Activated CD8-positive, alpha-beta memory T cell treated with anti-CD3 and anti-CD28 coated beads, Interleukin-2, amount 10 ng/mL, durations not matched to agents 7 days and 5 days (primary cell): ENCODE data around the gene RPP25L. TPM values are rescaled to one million over a fixed set of nuclear protein-coding genes. Genes with fewer than 3 reads are reported as not detected.

ENCODE experiments used
- ATAC-seq: fragments of 150-1000 bp; cut with Tn5 transposase; one replicate; pipeline ENCODE4 v1.10.0; 2021; ENCODE audit warnings: moderate library complexity
- CTCF ChIA-PET: fragments of 350-600 bp; sonication (Branson Sonifier 250); formaldehyde crosslinking; loops from one replicate; lab custom pipeline; 2021; ENCODE audit warnings: antibody characterized with exemption; lab: Charles Lee
- DNase-seq: peaks from one replicate; pipeline ENCODE4 v3.0.0-alpha.2; 2020
- H3K27ac Mint-ChIP-seq: one replicate; pipeline ENCODE4 v1.8.0; 2021; ENCODE audit warnings: mild to moderate bottlenecking, mixed read lengths
- H3K27me3 Mint-ChIP-seq: one replicate; pipeline ENCODE4 v1.8.0; 2021; ENCODE audit warnings: mixed read lengths
- H3K36me3 Mint-ChIP-seq: one replicate; pipeline ENCODE4 v1.8.0; 2021; ENCODE audit warnings: mild to moderate bottlenecking, mixed read lengths
- H3K4me1 Mint-ChIP-seq: one replicate; pipeline ENCODE4 v1.8.0; 2021; ENCODE audit warnings: mixed read lengths
- H3K4me3 Mint-ChIP-seq: one replicate; pipeline ENCODE4 v1.8.0; 2021; ENCODE audit warnings: mild to moderate bottlenecking, moderate library complexity, mixed read lengths
- H3K9me3 Mint-ChIP-seq: one replicate; pipeline ENCODE4 v1.8.0; 2022; ENCODE audit warnings: low read depth, mixed read lengths
- total RNA-seq, 2 experiments: library from RNA; stranded (reverse); gene quantifications; one replicate each; pipeline ENCODE4 v1.2.3, GENCODE V29; 2021

Gene RPP25L
- 10 to 100 TPM; 27.2 to 27.8 TPM for total RNA-seq

GRCh38 chr9:34611811-34612787, at the start of gene RPP25L:
Gene RPP25L, minus strand, starts transcription at chr9:34612097. Its CDS starts 801 bp downstream, at chr9:34611296.
- peak; percentile 87 for DNase-seq
- peak within 1 kb of the TSS; percentile 82 for H3K4me3 Mint-ChIP-seq
- peak; percentile 96 for ATAC-seq
- H3K27me3 Mint-ChIP-seq = no peaks in the 10 kb centered on the region
- H3K27ac Mint-ChIP-seq = peak within 1 kb of the TSS; percentile 88
- H3K9me3 Mint-ChIP-seq = no peaks in the 10 kb centered on the region
- CTCF ChIA-PET = interaction anchor here (0.6 to 16.1 kb wide), 15 partner anchors 8 to 234 kb away, joined by 3 to 293 read pairs (median 5); partner anchors contain the start of genes ARID3C, DCTN3, GALT and SIGMAR1
- peaks cover 23% of the 10 kb centered on the region for H3K4me1 Mint-ChIP-seq
- peaks cover 11% of the 10 kb centered on the region for H3K36me3 Mint-ChIP-seq

GRCh38 chr9:34659592-34660253, 47.8 kb upstream of the RPP25L start:
- no peaks in the 10 kb centered on the region for H3K27me3 Mint-ChIP-seq
- CTCF ChIA-PET = interaction anchor here (10.8 kb wide), 1 partner anchor 11 kb away, joined by 124 read pairs; the partner anchor contains the start of genes GALT and IL11RA
- no peak for ATAC-seq
- no peak overlapping the region for H3K27ac Mint-ChIP-seq
- H3K4me1 Mint-ChIP-seq = peaks cover 23% of the 10 kb centered on the region
- no peaks in the 10 kb centered on the region for H3K9me3 Mint-ChIP-seq
- no peak for DNase-seq
- no peaks in the 10 kb centered on the region for H3K36me3 Mint-ChIP-seq
- no peak overlapping the region for H3K4me3 Mint-ChIP-seq

GRCh38 chr9:34658461-34658860, 46.6 kb upstream of the RPP25L start:
- no peak for ATAC-seq

GRCh38 chr9:34656992-34657391, 45.1 kb upstream of the RPP25L start:
- Mint-ChIP-seq H3K27me3 (no peaks in the 10 kb centered on the region), H3K4me1 (peaks cover 10% of the 10 kb centered on the region), H3K4me3 (no peak overlapping the region), H3K9me3 (no peaks in the 10 kb centered on the region), H3K27ac (no peak overlapping the region), H3K36me3 (no peaks in the 10 kb centered on the region)
- ATAC-seq (no peak), DNase-seq (no peak)
- CTCF ChIA-PET = interaction anchor here (1.1 to 10.8 kb wide), 3 partner anchors 8 to 23 kb away, joined by 3 to 124 read pairs (median 4); partner anchors contain the start of genes GALT and IL11RA

More at GRCh38 chr9:34658461-34658860, 46.6 kb upstream of the RPP25L start:
- CTCF ChIA-PET = interaction anchor here (10.8 kb wide), 1 partner anchor 10 kb away, joined by 124 read pairs; the partner anchor contains the start of genes GALT and IL11RA
- DNase-seq = no peak
- H3K9me3 Mint-ChIP-seq = no peaks in the 10 kb centered on the region
- no peaks in the 10 kb centered on the region for H3K36me3 Mint-ChIP-seq
- H3K27me3 Mint-ChIP-seq = no peaks in the 10 kb centered on the region
- no peak overlapping the region for H3K27ac Mint-ChIP-seq
- no peak overlapping the region for H3K4me3 Mint-ChIP-seq
- H3K4me1 Mint-ChIP-seq = peaks cover 10% of the 10 kb centered on the region

- CTCF ChIA-PET = interaction anchor here (10.8 kb wide), 1 partner anchor 7 kb away, joined by 124 read pairs; the partner anchor contains the start of genes GALT and IL11RA
- DNase-seq = no peak
- Mint-ChIP-seq H3K9me3 (no peaks in the 10 kb centered on the region), H3K4me3 (no peak overlapping the region), H3K27ac (no peak overlapping the region), H3K4me1 (peaks cover 10% of the 10 kb centered on the region), H3K36me3 (no peaks in the 10 kb centered on the region), H3K27me3 (no peaks in the 10 kb centered on the region)
- ATAC-seq = no peak
These were observed 43.5 kb upstream of the RPP25L start for GRCh38 chr9:34655394-34655793.

- CTCF ChIA-PET = no interaction called here
- ATAC-seq = no peak
- no peak for DNase-seq
- H3K36me3 Mint-ChIP-seq = peaks cover 4% of the 10 kb centered on the region
- no peak overlapping the region for H3K4me3 Mint-ChIP-seq
- H3K27me3 Mint-ChIP-seq = no peaks in the 10 kb centered on the region
- H3K9me3 Mint-ChIP-seq = no peaks in the 10 kb centered on the region
- H3K4me1 Mint-ChIP-seq = peaks cover 10% of the 10 kb centered on the region
- H3K27ac Mint-ChIP-seq = no peak overlapping the region
These were observed 42.6 kb upstream of the RPP25L start for GRCh38 chr9:34654323-34655051.

- CTCF ChIA-PET = interaction anchor here (1.2 to 10.7 kb wide), 2 partner anchors 7 to 9 kb away, joined by 3 to 124 read pairs; partner anchors contain the start of gene CCL27
- Mint-ChIP-seq H3K4me3 (no peak overlapping the region), H3K9me3 (no peaks in the 10 kb centered on the region), H3K27me3 (no peaks in the 10 kb centered on the region), H3K4me1 (peaks cover 13% of the 10 kb centered on the region), H3K36me3 (peaks cover 11% of the 10 kb centered on the region), H3K27ac (no peak overlapping the region)
- ATAC-seq (no peak), DNase-seq (no peak)
These were observed 41.5 kb upstream of the RPP25L start for GRCh38 chr9:34653151-34654072.

GRCh38 chr9:34652602-34653000, 40.7 kb upstream of the RPP25L start:
- Mint-ChIP-seq H3K9me3 (no peaks in the 10 kb centered on the region), H3K4me3 (no peak overlapping the region), H3K27me3 (no peaks in the 10 kb centered on the region), H3K36me3 (peaks cover 16% of the 10 kb centered on the region), H3K27ac (no peak overlapping the region), H3K4me1 (peaks cover 21% of the 10 kb centered on the region)
- no peak for ATAC-seq
- CTCF ChIA-PET = interaction anchor here (1.2 to 10.7 kb wide), 2 partner anchors 8 kb away, joined by 3 to 124 read pairs; partner anchors contain the start of gene CCL27
- no peak for DNase-seq

- Mint-ChIP-seq H3K9me3 (no peaks in the 10 kb centered on the region), H3K4me1 (peaks cover 25% of the 10 kb centered on the region), H3K27me3 (no peaks in the 10 kb centered on the region), H3K36me3 (peaks cover 17% of the 10 kb centered on the region), H3K4me3 (no peak within 1 kb of the TSS), H3K27ac (no peak within 1 kb of the TSS)
- ATAC-seq (peak; percentile 35), DNase-seq (peak; percentile 62)
- CTCF ChIA-PET = interaction anchor here (0.6 to 10.7 kb wide), 4 partner anchors 8 to 475 kb away, joined by 3 to 124 read pairs (median 3); partner anchors contain the start of gene CCL27
These were observed 40.1 kb upstream of the RPP25L start, which contains the start of gene IL11RA for GRCh38 chr9:34651876-34652601. Gene IL11RA, plus strand, starts transcription at chr9:34652185. Its CDS starts 3,033 bp downstream, at chr9:34655218.

- ATAC-seq (no peak), DNase-seq (no peak)
- Mint-ChIP-seq H3K36me3 (peaks cover 17% of the 10 kb centered on the region), H3K9me3 (no peaks in the 10 kb centered on the region), H3K4me3 (no peak overlapping the region), H3K27ac (no peak overlapping the region), H3K27me3 (no peaks in the 10 kb centered on the region), H3K4me1 (peaks cover 26% of the 10 kb centered on the region)
- CTCF ChIA-PET = interaction anchor here (0.6 to 10.7 kb wide), 2 partner anchors 9 to 476 kb away, joined by 3 to 124 read pairs; partner anchors contain the start of gene CCL27
These were observed 39.4 kb upstream of the RPP25L start for GRCh38 chr9:34651321-34651720.

GRCh38 chr9:34650816-34651215, 38.9 kb upstream of the RPP25L start:
- no peak for DNase-seq
- no peaks in the 10 kb centered on the region for H3K27me3 Mint-ChIP-seq
- peaks cover 17% of the 10 kb centered on the region for H3K36me3 Mint-ChIP-seq
- H3K27ac Mint-ChIP-seq = no peak overlapping the region
- peaks cover 31% of the 10 kb centered on the region for H3K4me1 Mint-ChIP-seq
- ATAC-seq = no peak
- no peaks in the 10 kb centered on the region for H3K9me3 Mint-ChIP-seq
- H3K4me3 Mint-ChIP-seq = no peak overlapping the region
- CTCF ChIA-PET = interaction anchor here (10.7 kb wide), 1 partner anchor 10 kb away, joined by 124 read pairs; the partner anchor contains the start of gene CCL27
